Measurements from ENCODE around the gene PSMC3IP.

GRCh38 chr17:42547001-42547461 lies 30.5 kb downstream of the PSMC3IP start:
- TF ChIP-seq, protein P1, sequence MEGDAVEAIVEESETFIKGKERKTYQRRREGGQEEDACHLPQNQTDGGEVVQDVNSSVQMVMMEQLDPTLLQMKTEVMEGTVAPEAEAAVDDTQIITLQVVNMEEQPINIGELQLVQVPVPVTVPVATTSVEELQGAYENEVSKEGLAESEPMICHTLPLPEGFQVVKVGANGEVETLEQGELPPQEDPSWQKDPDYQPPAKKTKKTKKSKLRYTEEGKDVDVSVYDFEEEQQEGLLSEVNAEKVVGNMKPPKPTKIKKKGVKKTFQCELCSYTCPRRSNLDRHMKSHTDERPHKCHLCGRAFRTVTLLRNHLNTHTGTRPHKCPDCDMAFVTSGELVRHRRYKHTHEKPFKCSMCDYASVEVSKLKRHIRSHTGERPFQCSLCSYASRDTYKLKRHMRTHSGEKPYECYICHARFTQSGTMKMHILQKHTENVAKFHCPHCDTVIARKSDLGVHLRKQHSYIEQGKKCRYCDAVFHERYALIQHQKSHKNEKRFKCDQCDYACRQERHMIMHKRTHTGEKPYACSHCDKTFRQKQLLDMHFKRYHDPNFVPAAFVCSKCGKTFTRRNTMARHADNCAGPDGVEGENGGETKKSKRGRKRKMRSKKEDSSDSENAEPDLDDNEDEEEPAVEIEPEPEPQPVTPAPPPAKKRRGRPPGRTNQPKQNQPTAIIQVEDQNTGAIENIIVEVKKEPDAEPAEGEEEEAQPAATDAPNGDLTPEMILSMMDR (IDR thresholded peaks at IDR 0.05; ENCODE audit: low read depth, low read length, poor library complexity, severe bottlenecking) = no peak
- TF ChIP-seq EZH2phosphoT487 (IDR thresholded peaks at IDR 0.05; ENCODE audit: borderline replicate concordance, low read length) = no peak

All from DOHH2 (cell line).